SH-SY5Y (cell line): ENCODE results near the gene LIN9.

ENCODE experiments used
- GATA2 ChIP-seq: IDR thresholded peaks from 2 replicates; pipeline ENCODE4 v1.6.1; 2011; ENCODE audit warnings: mild to moderate bottlenecking, low read depth, low read length
- GATA3 ChIP-seq: IDR thresholded peaks from 2 replicates; pipeline ENCODE4 v1.6.1; 2011; ENCODE audit warnings: low read depth, mild to moderate bottlenecking, low read length, moderate library complexity

LIN9 gene

GRCh38 chr1:226308723-226309397 is at the start of gene LIN9:
LIN9 (minus strand) TSS chr1:226309164; CDS start chr1:226309139, 25 bp downstream.
- no peak for TF ChIP-seq GATA3
- TF ChIP-seq GATA2, result no peak

GRCh38 chr1:226357416-226357815 is 48.5 kb upstream of the LIN9 start:
- TF ChIP-seq GATA2, result no peak
- TF ChIP-seq GATA3, result no peak

- no peak for TF ChIP-seq GATA3
Measured at GRCh38 chr1:226355669-226356551, 46.9 kb upstream of the LIN9 start.

GRCh38 chr1:226355016-226355415 is 46.1 kb upstream of the LIN9 start:
- TF ChIP-seq GATA3, result no peak
- TF ChIP-seq GATA2, result no peak

GRCh38 chr1:226353698-226354525 is 44.9 kb upstream of the LIN9 start:
- TF ChIP-seq GATA3 (no peak), GATA2 (no peak)

- TF ChIP-seq GATA3 (no peak), GATA2 (no peak)
Measured at GRCh38 chr1:226351709-226352108, 42.7 kb upstream of the LIN9 start.

GRCh38 chr1:226350519-226350865 is 41.5 kb upstream of the LIN9 start:
- TF ChIP-seq GATA3, result no peak
- TF ChIP-seq GATA2, result no peak

- TF ChIP-seq GATA3, result no peak
- TF ChIP-seq GATA2, result peak; percentile 58; the same call in 1 of the 2 replicates
Measured at GRCh38 chr1:226349801-226350518, 41.0 kb upstream of the LIN9 start.

GRCh38 chr1:226349081-226349480 is 40.1 kb upstream of the LIN9 start:
- TF ChIP-seq GATA2 (no peak), GATA3 (no peak)

GRCh38 chr1:226344441-226345259 is 35.7 kb upstream of the LIN9 start:
- TF ChIP-seq GATA2 (no peak), GATA3 (no peak)

GRCh38 chr1:226342656-226343055 is 33.7 kb upstream of the LIN9 start:
- TF ChIP-seq GATA2 (no peak), GATA3 (no peak)

- TF ChIP-seq GATA3 (no peak), GATA2 (no peak)
Measured at GRCh38 chr1:226337276-226337875, 28.4 kb upstream of the LIN9 start.
